ENCODE measurements around the gene DIO1.
"Not testable (repeated sequence)": the region's sequence is repeated elsewhere in the genome, so short reads cannot be mapped to it uniquely, and the experiment has no call there.

- not testable (repeated sequence) for TF ChIP-seq EZH2 (IDR thresholded peaks at IDR 0.05; ENCODE audit: borderline replicate concordance); CTCF (IDR thresholded peaks at IDR 0.05; ENCODE audit: poor library complexity); EZH2phosphoT487 (IDR thresholded peaks at IDR 0.05; ENCODE audit: low read depth, severe bottlenecking, unreplicated experiment)
Observed at GRCh38 chr1:53881853-53882252, 12.1 kb upstream of the DIO1 start.

Data from hepatocyte (in vitro differentiated cells).